Measurements from ENCODE around the gene PHLPP2. TPM values are rescaled to one million over a fixed set of nuclear protein-coding genes. Genes with fewer than 3 reads are reported as not detected.

Gene PHLPP2
- total and polyA plus RNA-seq, 2 experiments from 2014 or later = 7.4 to 15.0 TPM

- Histone ChIP-seq H3K27me3 (no peaks in the 10 kb centered on the region), H3K9me2 (replicated peaks; ENCODE audit: insufficient read depth) (no peaks in the 10 kb centered on the region), H3K4me3 (no peak overlapping the region), H3K4me2 (no peak overlapping the region), H3K4me1 (ENCODE audit: insufficient read depth) (no peaks in the 10 kb centered on the region), H3K36me3 (replicated peaks; ENCODE audit: insufficient read depth, low read depth) (no peaks in the 10 kb centered on the region), H2AFZ (no peak overlapping the region), H3K79me2 (peaks cover 18% of the 10 kb centered on the region), H3K9me3 (ENCODE audit: low read depth) (no peaks in the 10 kb centered on the region), H4K20me1 (ENCODE audit: insufficient read depth, poor library complexity, severe bottlenecking) (peaks cover 8% of the 10 kb centered on the region), H3K27ac (no peak overlapping the region)
- TF ChIP-seq EZH2phosphoT487 (IDR thresholded peaks at IDR 0.05; ENCODE audit: low read depth, severe bottlenecking, unreplicated experiment) (no peak), EZH2 (IDR thresholded peaks at IDR 0.05; ENCODE audit: borderline replicate concordance) (no peak), CTCF (IDR thresholded peaks at IDR 0.05; ENCODE audit: poor library complexity) (no peak)
- DNase-seq (ENCODE audit: low spot score) = no peak
- 91% methylated on average over 4 of the region's 4 CpGs for WGBS (ENCODE audit: low lambda C conversion rate, missing lambda C conversion rate)
These were observed 92.7 kb downstream of the PHLPP2 start for GRCh38 chr16:71631776-71632175.

- no peaks in the 10 kb centered on the region for H3K36me3 ChIP-seq (replicated peaks; ENCODE audit: insufficient read depth, low read depth)
- H3K4me1 ChIP-seq (ENCODE audit: insufficient read depth) = no peaks in the 10 kb centered on the region
- H3K27me3 ChIP-seq = peaks cover 6% of the 10 kb centered on the region
- no peaks in the 10 kb centered on the region for H3K9me2 ChIP-seq (replicated peaks; ENCODE audit: insufficient read depth)
- no peak overlapping the region for H3K4me2 ChIP-seq
- H3K27ac ChIP-seq = no peak overlapping the region
- H3K9me3 ChIP-seq (ENCODE audit: low read depth) = no peaks in the 10 kb centered on the region
- no peak for DNase-seq (ENCODE audit: low spot score)
- H2AFZ ChIP-seq = no peak overlapping the region
- H3K4me3 ChIP-seq = no peak overlapping the region
- TF ChIP-seq EZH2 (IDR thresholded peaks at IDR 0.05; ENCODE audit: borderline replicate concordance) = no peak
- no peak for TF ChIP-seq EZH2phosphoT487 (IDR thresholded peaks at IDR 0.05; ENCODE audit: low read depth, severe bottlenecking, unreplicated experiment)
- 82% methylated on average over 4 of the region's 4 CpGs for WGBS (ENCODE audit: low lambda C conversion rate, missing lambda C conversion rate)
- H4K20me1 ChIP-seq (ENCODE audit: insufficient read depth, poor library complexity, severe bottlenecking) = peaks cover 8% of the 10 kb centered on the region
- peaks cover 18% of the 10 kb centered on the region for H3K79me2 ChIP-seq
These were observed 93.7 kb downstream of the PHLPP2 start for GRCh38 chr16:71630808-71631207.

- Histone ChIP-seq H3K4me3 (no peak overlapping the region), H3K4me1 (ENCODE audit: insufficient read depth) (no peaks in the 10 kb centered on the region), H3K27ac (no peak overlapping the region), H3K36me3 (replicated peaks; ENCODE audit: insufficient read depth, low read depth) (no peaks in the 10 kb centered on the region), H3K27me3 (peaks cover 7% of the 10 kb centered on the region), H3K4me2 (peak overlapping the region; percentile 92), H3K9me2 (replicated peaks; ENCODE audit: insufficient read depth) (no peaks in the 10 kb centered on the region), H3K79me2 (peaks cover 18% of the 10 kb centered on the region), H3K9me3 (ENCODE audit: low read depth) (no peaks in the 10 kb centered on the region), H4K20me1 (ENCODE audit: insufficient read depth, poor library complexity, severe bottlenecking) (peaks cover 8% of the 10 kb centered on the region), H2AFZ (no peak overlapping the region)
- DNase-seq (ENCODE audit: low spot score) = no peak
- WGBS (ENCODE audit: low lambda C conversion rate, missing lambda C conversion rate) = 80% methylated on average over 11 of the region's 11 CpGs
- no peak for TF ChIP-seq EZH2 (IDR thresholded peaks at IDR 0.05; ENCODE audit: borderline replicate concordance)
- no peak for TF ChIP-seq CTCF (IDR thresholded peaks at IDR 0.05; ENCODE audit: poor library complexity)
- no peak for TF ChIP-seq EZH2phosphoT487 (IDR thresholded peaks at IDR 0.05; ENCODE audit: low read depth, severe bottlenecking, unreplicated experiment)
These were observed 95.1 kb downstream of the PHLPP2 start for GRCh38 chr16:71629278-71630016.

- Histone ChIP-seq H4K20me1 (ENCODE audit: insufficient read depth, poor library complexity, severe bottlenecking) (peaks cover 8% of the 10 kb centered on the region), H3K4me3 (no peak overlapping the region), H3K4me2 (peak overlapping the region; percentile 92), H3K9me3 (ENCODE audit: low read depth) (no peaks in the 10 kb centered on the region), H2AFZ (no peak overlapping the region), H3K27me3 (peaks cover 7% of the 10 kb centered on the region), H3K9me2 (replicated peaks; ENCODE audit: insufficient read depth) (no peaks in the 10 kb centered on the region), H3K4me1 (ENCODE audit: insufficient read depth) (no peaks in the 10 kb centered on the region), H3K36me3 (replicated peaks; ENCODE audit: insufficient read depth, low read depth) (no peaks in the 10 kb centered on the region), H3K79me2 (peaks cover 18% of the 10 kb centered on the region), H3K27ac (no peak overlapping the region)
- TF ChIP-seq EZH2phosphoT487 (IDR thresholded peaks at IDR 0.05; ENCODE audit: low read depth, severe bottlenecking, unreplicated experiment) (no peak), EZH2 (IDR thresholded peaks at IDR 0.05; ENCODE audit: borderline replicate concordance) (no peak), CTCF (IDR thresholded peaks at IDR 0.05; ENCODE audit: poor library complexity) (no peak)
- DNase-seq (ENCODE audit: low spot score) = peak; percentile 44
- 64% methylated on average over 5 of the region's 5 CpGs for WGBS (ENCODE audit: low lambda C conversion rate, missing lambda C conversion rate)
These were observed 95.7 kb downstream of the PHLPP2 start for GRCh38 chr16:71628810-71629209.

All from hepatocyte (in vitro differentiated cells).